Neural crest cell (in vitro differentiated cells): ENCODE measurements around the gene DNAJC13. TPM values are rescaled to one million over a fixed set of nuclear protein-coding genes. Genes with fewer than 3 reads are reported as not detected.
A peak's percentile ranks its signal among the peaks of the same experiment; 100 is the strongest.

Experiments used
- DNase-seq: peaks from one replicate; pipeline ENCODE4 v3.0.0; 2021; ENCODE audit warnings: low read depth, mixed read lengths, low spot score
- H3K27ac Mint-ChIP-seq: one replicate; pipeline ENCODE4 v1.8.0; 2021; ENCODE audit warnings: mild to moderate bottlenecking, mixed read lengths; ENCODE audit not compliant: unreplicated experiment
- H3K27me3 Mint-ChIP-seq: 2 replicates; pipeline ENCODE4 v1.8.0; 2021; ENCODE audit warnings: low read depth, mild to moderate bottlenecking, mixed read lengths
- H3K36me3 Mint-ChIP-seq: 2 replicates; pipeline ENCODE4 v1.8.0; 2021; ENCODE audit warnings: low read depth, mild to moderate bottlenecking, mixed read lengths
- H3K4me1 Mint-ChIP-seq: 2 replicates; pipeline ENCODE4 v1.8.0; 2021; ENCODE audit warnings: mixed read lengths
- H3K4me3 Mint-ChIP-seq: one replicate; pipeline ENCODE4 v1.8.0; 2021; ENCODE audit warnings: mild to moderate bottlenecking, mixed read lengths
- H3K9me3 Mint-ChIP-seq: 2 replicates; pipeline ENCODE4 v1.8.0; 2021; ENCODE audit warnings: mixed read lengths
- CTCF ChIP-seq: fragments of 200-600 bp; sonication (generic); conservative IDR thresholded peaks from 2 replicates; pipeline ENCODE4 v1.5.0; 2021; ENCODE audit warnings: antibody characterized with exemption, mild to moderate bottlenecking
- total RNA-seq: library from RNA; stranded (reverse); gene quantifications from 2 replicates; pipeline ENCODE4 v1.2.1, GENCODE V29; 2021

DNAJC13 gene
- total RNA-seq, 1 donor from 2014 or later, result 36.0 TPM

- Mint-ChIP-seq H3K36me3 (no peaks in the 10 kb centered on the region), H3K9me3 (no peaks in the 10 kb centered on the region), H3K4me1 (peaks cover 28% of the 10 kb centered on the region), H3K27ac (no peak overlapping the region), H3K4me3 (peak overlapping the region; percentile 97), H3K27me3 (peaks cover 2% of the 10 kb centered on the region)
- TF ChIP-seq CTCF, result no peak
- DNase-seq, result no peak
These were observed 1.6 kb downstream of the DNAJC13 start for GRCh38 chr3:132418916-132419315.

GRCh38 chr3:132421832-132422231, 4.5 kb downstream of the DNAJC13 start:
- no peaks in the 10 kb centered on the region for H3K9me3 Mint-ChIP-seq

GRCh38 chr3:132422531-132422930, 5.2 kb downstream of the DNAJC13 start:
- H3K4me3 Mint-ChIP-seq, result no peak overlapping the region
- H3K27me3 Mint-ChIP-seq, result no peaks in the 10 kb centered on the region
- H3K36me3 Mint-ChIP-seq, result no peaks in the 10 kb centered on the region
- H3K9me3 Mint-ChIP-seq, result no peaks in the 10 kb centered on the region
- no peak for TF ChIP-seq CTCF
- H3K4me1 Mint-ChIP-seq, result peaks cover 20% of the 10 kb centered on the region
- H3K27ac Mint-ChIP-seq, result no peak overlapping the region
- no peak for DNase-seq

More at GRCh38 chr3:132421832-132422231, 4.5 kb downstream of the DNAJC13 start:
- TF ChIP-seq CTCF, result no peak
- Mint-ChIP-seq H3K36me3 (no peaks in the 10 kb centered on the region), H3K27me3 (no peaks in the 10 kb centered on the region), H3K27ac (no peak overlapping the region), H3K4me1 (peaks cover 20% of the 10 kb centered on the region), H3K4me3 (peak overlapping the region; percentile 45)
- DNase-seq, result no peak

GRCh38 chr3:132432639-132433038, 15.3 kb downstream of the DNAJC13 start:
- H3K27ac Mint-ChIP-seq, result no peak overlapping the region
- H3K4me3 Mint-ChIP-seq, result no peak overlapping the region
- peaks cover 4% of the 10 kb centered on the region for H3K36me3 Mint-ChIP-seq

GRCh38 chr3:132433121-132433520, 15.8 kb downstream of the DNAJC13 start:
- Mint-ChIP-seq H3K27me3 (no peaks in the 10 kb centered on the region), H3K27ac (no peak overlapping the region)

More at GRCh38 chr3:132432639-132433038, 15.3 kb downstream of the DNAJC13 start:
- H3K4me1 Mint-ChIP-seq, result no peaks in the 10 kb centered on the region
- TF ChIP-seq CTCF, result no peak
- H3K27me3 Mint-ChIP-seq, result no peaks in the 10 kb centered on the region
- no peak for DNase-seq
- H3K9me3 Mint-ChIP-seq, result no peaks in the 10 kb centered on the region

More at GRCh38 chr3:132433121-132433520, 15.8 kb downstream of the DNAJC13 start:
- Mint-ChIP-seq H3K4me3 (no peak overlapping the region), H3K4me1 (no peaks in the 10 kb centered on the region), H3K36me3 (peaks cover 4% of the 10 kb centered on the region), H3K9me3 (no peaks in the 10 kb centered on the region)
- DNase-seq, result no peak
- no peak for TF ChIP-seq CTCF
